ENCODE measurements around the gene XIST.
"Not testable (repeated sequence)": the region's sequence is repeated elsewhere in the genome, so short reads cannot be mapped to it uniquely, and the experiment has no call there.

XIST gene

GRCh38 chrX:73852467-73852866 is at the start of gene XIST:
Gene XIST, minus strand, starts transcription at chrX:73852714.
- no peak for FAIRE-seq

- not testable (repeated sequence) for FAIRE-seq
These were observed 45.8 kb upstream of the XIST start for GRCh38 chrX:73898315-73898714.

GRCh38 chrX:73892515-73893090 is 40.1 kb upstream of the XIST start:
- FAIRE-seq, result not testable (repeated sequence)

GRCh38 chrX:73882260-73882659 is 29.7 kb upstream of the XIST start:
- FAIRE-seq, result not testable (repeated sequence)

GRCh38 chrX:73877687-73878086 is 25.2 kb upstream of the XIST start:
- no peak for FAIRE-seq

- no peak for FAIRE-seq
These were observed 24.4 kb upstream of the XIST start for GRCh38 chrX:73876911-73877310.

GRCh38 chrX:73868916-73869315 is 16.4 kb upstream of the XIST start:
- no peak for FAIRE-seq

GRCh38 chrX:73867144-73867543 is 14.6 kb upstream of the XIST start:
- no peak for FAIRE-seq

GRCh38 chrX:73863852-73864251 is 11.3 kb upstream of the XIST start:
- no peak for FAIRE-seq

- no peak for FAIRE-seq
These were observed 10.8 kb upstream of the XIST start for GRCh38 chrX:73863268-73863667.

- FAIRE-seq, result no peak
These were observed 7.1 kb upstream of the XIST start for GRCh38 chrX:73859622-73860021.

- peak; percentile 21 for FAIRE-seq
These were observed 3.0 kb upstream of the XIST start for GRCh38 chrX:73855546-73855945.

- FAIRE-seq, result no peak
These were observed 492 bp downstream of the XIST start for GRCh38 chrX:73852022-73852421.

- FAIRE-seq, result no peak
These were observed 1.2 kb downstream of the XIST start for GRCh38 chrX:73851014-73852009.

GRCh38 chrX:73850124-73851013 is 2.1 kb downstream of the XIST start:
- no peak for FAIRE-seq

GRCh38 chrX:73849073-73849472 is 3.4 kb downstream of the XIST start:
- FAIRE-seq, result no peak

- no peak for FAIRE-seq
These were observed 4.5 kb downstream of the XIST start for GRCh38 chrX:73847991-73848390.

- no peak for FAIRE-seq
These were observed 5.4 kb downstream of the XIST start for GRCh38 chrX:73847100-73847499.

- FAIRE-seq, result no peak
These were observed 9.8 kb downstream of the XIST start for GRCh38 chrX:73842541-73843234.

- FAIRE-seq, result no peak
These were observed 11.2 kb downstream of the XIST start for GRCh38 chrX:73841337-73841736.

GRCh38 chrX:73840120-73840924 is 12.2 kb downstream of the XIST start:
- no peak for FAIRE-seq

GRCh38 chrX:73839152-73839551 is 13.4 kb downstream of the XIST start:
- no peak for FAIRE-seq
